ENCODE results near the gene CDH15. TPM values are rescaled to one million over a fixed set of nuclear protein-coding genes. Genes with fewer than 3 reads are reported as not detected.

CDH15 gene
- total and polyA plus RNA-seq, 2 of the 13 experiments (the other 11 are each of a cell fraction or from before 2014, with no cell fraction given), result 0.74 to 2.2 TPM

GRCh38 chr16:89159850-89160354 lies 11.6 kb upstream of the CDH15 start (continued):
- TF ChIP-seq ZNF260 (CRISPR knock-in tag; IDR thresholded peaks at IDR 0.05; ENCODE audit: borderline replicate concordance, low read depth) (no peak), ELK4 (CRISPR knock-in tag; IDR thresholded peaks at IDR 0.05; ENCODE audit: borderline replicate concordance) (no peak), GFI1 (CRISPR knock-in tag; IDR thresholded peaks at IDR 0.05; ENCODE audit: borderline replicate concordance) (no peak), NFE2 (CRISPR knock-in tag; IDR thresholded peaks at IDR 0.05) (no peak), ZNF121 (CRISPR knock-in tag; IDR thresholded peaks at IDR 0.05) (no peak), U2AF2 (IDR thresholded peaks at IDR 0.05; ENCODE audit: low read depth, low read length) (no peak), CENPT (CRISPR knock-in tag; IDR thresholded peaks at IDR 0.05; ENCODE audit: low read depth) (no peak; the same call in 1 of the 2 replicates), ZNF570 (CRISPR knock-in tag; IDR thresholded peaks at IDR 0.05; ENCODE audit: borderline replicate concordance) (no peak), ISL2 (CRISPR knock-in tag; IDR thresholded peaks at IDR 0.05) (no peak), ZNF549 (CRISPR knock-in tag; IDR thresholded peaks at IDR 0.05) (no peak), SOX13 (IDR thresholded peaks at IDR 0.05) (no peak), SOX13 (CRISPR knock-in tag; conservative IDR thresholded peaks at IDR 0.05 in 1 of 2, IDR thresholded peaks at IDR 0.05 in 1 of 2) (no peak), KDM6A (CRISPR knock-in tag; IDR thresholded peaks at IDR 0.05; ENCODE audit: low read depth) (no peak), TCF12 (IDR thresholded peaks at IDR 0.05) (no peak), TCF12 (CRISPR knock-in tag; IDR thresholded peaks at IDR 0.05) (no peak), ZBTB1 (CRISPR knock-in tag; IDR thresholded peaks at IDR 0.05; ENCODE audit: borderline replicate concordance) (no peak), ZNF20 (CRISPR knock-in tag; IDR thresholded peaks at IDR 0.05) (no peak), PHF21A (CRISPR knock-in tag; IDR thresholded peaks at IDR 0.05) (no peak), ZNF292 (CRISPR knock-in tag; IDR thresholded peaks at IDR 0.05; ENCODE audit: borderline replicate concordance, low read depth) (no peak), ZNF770 (CRISPR knock-in tag; IDR thresholded peaks at IDR 0.05) (no peak), DR1 (CRISPR knock-in tag; IDR thresholded peaks at IDR 0.05) (no peak), ZNF263 (CRISPR knock-in tag; IDR thresholded peaks at IDR 0.05) (no peak), ZNF3 (CRISPR knock-in tag; IDR thresholded peaks at IDR 0.05) (no peak), ARNT2 (CRISPR knock-in tag; IDR thresholded peaks at IDR 0.05; ENCODE audit: low read depth) (0 out of 2 replicates have a peak, but pooled peaks have one; percentile 7), E2F5 (CRISPR knock-in tag; conservative IDR thresholded peaks at IDR 0.05) (no peak), ATF3 (CRISPR knock-in tag; IDR thresholded peaks at IDR 0.05) (no peak), PHF8 (CRISPR knock-in tag; IDR thresholded peaks at IDR 0.05) (0 out of 2 replicates have a peak, but pooled peaks have one; percentile 17), ZNF790 (CRISPR knock-in tag; IDR thresholded peaks at IDR 0.05; ENCODE audit: borderline replicate concordance) (no peak), JDP2 (CRISPR knock-in tag; IDR thresholded peaks at IDR 0.05; ENCODE audit: borderline replicate concordance) (no peak), NFRKB (IDR thresholded peaks at IDR 0.05) (no peak)
